Adipocyte (in vitro differentiated cells): ENCODE data around the gene CLMN.
"Not testable (repeated sequence)": the region's sequence is repeated elsewhere in the genome, so short reads cannot be mapped to it uniquely, and the experiment has no call there.

ENCODE experiments used
- DNase-seq: peaks from one replicate; pipeline ENCODE4 v3.0.0-alpha.2; 2015; ENCODE audit warnings: low read depth
- H3K27me3 ChIP-seq: replicated peaks from 2 replicates; pipeline ENCODE4 v1.7.0; 2013; ENCODE audit warnings: mild to moderate bottlenecking, low read length, moderate library complexity; ENCODE audit not compliant: control insufficient read depth, insufficient read depth
- H3K36me3 ChIP-seq: 2 replicates; pipeline ENCODE4 v1.7.0; 2013; ENCODE audit warnings: low read length, mild to moderate bottlenecking, moderate library complexity; ENCODE audit not compliant: control insufficient read depth, insufficient read depth, severe bottlenecking
- H3K4me1 ChIP-seq: 2 replicates; pipeline ENCODE4 v1.7.0; 2013; ENCODE audit warnings: mild to moderate bottlenecking, low read length, moderate library complexity; ENCODE audit not compliant: control insufficient read depth, insufficient read depth
- H3K4me3 ChIP-seq: 2 replicates; pipeline ENCODE4 v1.7.0; 2013; ENCODE audit warnings: mild to moderate bottlenecking, low read length, moderate library complexity
- H3K9ac ChIP-seq: 2 replicates; pipeline ENCODE4 v1.7.0; 2013; ENCODE audit warnings: mild to moderate bottlenecking, low read length, moderate library complexity
- H3K9me3 ChIP-seq: 2 replicates; pipeline ENCODE4 v1.7.0; 2013; ENCODE audit warnings: mild to moderate bottlenecking, low read length, moderate library complexity; ENCODE audit not compliant: control insufficient read depth

Gene CLMN

DNA sequence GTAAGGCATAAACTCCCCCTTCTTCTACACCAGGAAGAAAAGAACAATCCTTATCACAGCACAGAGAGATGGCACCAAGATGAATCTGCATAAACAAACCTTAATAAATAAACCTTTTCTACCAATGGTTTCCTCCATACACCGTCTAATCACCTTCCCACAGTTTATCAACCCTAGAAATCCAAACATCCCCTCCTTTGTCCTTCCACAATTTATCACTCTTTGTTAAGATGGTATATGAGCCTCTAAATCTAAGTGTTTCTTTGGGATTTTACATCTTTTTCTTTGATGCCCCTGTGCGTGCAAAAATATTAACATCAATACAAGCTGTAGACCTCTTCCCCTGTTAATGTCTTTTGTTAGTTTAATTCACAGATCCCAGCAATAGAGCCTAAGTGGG, 174.9 kb downstream of the CLMN start:
- no peaks in the 10 kb centered on the region for H3K9me3 ChIP-seq
- no peaks in the 10 kb centered on the region for H3K36me3 ChIP-seq
- peaks cover 48% of the 10 kb centered on the region for H3K4me1 ChIP-seq
- no peak overlapping the region for H3K9ac ChIP-seq
- DNase-seq: no peak
- no peaks in the 10 kb centered on the region for H3K27me3 ChIP-seq
- no peak overlapping the region for H3K4me3 ChIP-seq

DNA sequence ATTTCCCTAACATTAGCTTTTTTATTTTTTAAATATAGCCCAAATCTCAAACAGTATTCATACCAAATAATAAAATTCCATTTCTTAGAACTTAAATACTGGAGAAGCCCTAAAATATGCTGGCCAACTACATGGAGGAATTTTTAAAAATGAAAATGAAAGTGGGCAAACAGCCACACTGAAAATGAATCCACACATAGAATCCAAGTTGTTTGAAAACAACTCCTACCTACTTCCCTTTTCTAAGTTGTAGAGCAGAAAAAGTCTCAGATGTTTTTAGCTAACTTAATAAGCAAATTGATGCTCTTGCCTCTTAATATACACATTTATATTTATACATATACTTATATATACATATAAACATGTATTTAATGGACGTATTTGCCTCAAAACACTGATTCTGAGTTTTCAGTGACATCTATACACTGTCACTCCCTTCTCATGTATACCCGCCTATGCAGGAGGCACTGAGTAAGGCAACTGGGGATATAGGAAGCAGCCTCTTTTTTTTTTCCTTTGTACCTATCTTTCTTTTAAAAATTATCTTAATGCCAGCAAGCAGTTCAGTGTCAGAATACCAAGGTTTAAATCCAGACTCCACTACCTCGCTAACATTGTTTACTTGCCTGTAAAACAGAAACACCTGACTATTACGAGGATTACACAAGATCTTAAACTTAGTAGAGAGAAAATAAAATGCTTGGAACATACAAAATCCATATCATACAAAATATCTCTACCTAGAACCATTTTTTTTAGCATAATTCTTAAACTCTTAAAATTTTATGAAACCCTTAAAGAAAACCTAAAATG, 175.7 kb downstream of the CLMN start:
- Histone ChIP-seq H3K9ac (peak overlapping the region; percentile 41), H3K36me3 (no peaks in the 10 kb centered on the region), H3K4me3 (peak overlapping the region; percentile 68), H3K4me1 (peaks cover 54% of the 10 kb centered on the region), H3K27me3 (no peaks in the 10 kb centered on the region), H3K9me3 (no peaks in the 10 kb centered on the region)
- DNase-seq: peak; percentile 63

DNA sequence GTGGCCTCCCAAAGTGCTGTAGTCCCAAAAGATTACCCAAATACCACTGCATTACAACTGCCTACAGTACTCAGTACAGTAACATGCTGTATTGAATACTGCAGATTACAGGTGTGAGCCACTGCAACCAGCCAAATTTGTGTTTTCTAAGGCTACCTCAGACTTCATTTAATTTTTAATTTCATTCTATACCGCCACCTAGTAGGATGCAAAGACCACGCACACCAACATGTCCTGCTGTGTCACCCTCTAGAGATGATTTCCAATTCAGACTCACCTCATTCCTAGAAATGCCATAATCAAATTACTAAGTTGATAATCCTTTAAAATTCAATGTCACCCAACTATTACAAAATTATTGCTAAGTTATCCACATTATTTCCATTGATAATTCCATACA, 177.5 kb downstream of the CLMN start:
- no peaks in the 10 kb centered on the region for H3K27me3 ChIP-seq
- peaks cover 54% of the 10 kb centered on the region for H3K4me1 ChIP-seq
- H3K9ac ChIP-seq: no peak overlapping the region
- no peaks in the 10 kb centered on the region for H3K9me3 ChIP-seq
- H3K36me3 ChIP-seq: no peaks in the 10 kb centered on the region
- DNase-seq: no peak
- H3K4me3 ChIP-seq: no peak overlapping the region

DNA sequence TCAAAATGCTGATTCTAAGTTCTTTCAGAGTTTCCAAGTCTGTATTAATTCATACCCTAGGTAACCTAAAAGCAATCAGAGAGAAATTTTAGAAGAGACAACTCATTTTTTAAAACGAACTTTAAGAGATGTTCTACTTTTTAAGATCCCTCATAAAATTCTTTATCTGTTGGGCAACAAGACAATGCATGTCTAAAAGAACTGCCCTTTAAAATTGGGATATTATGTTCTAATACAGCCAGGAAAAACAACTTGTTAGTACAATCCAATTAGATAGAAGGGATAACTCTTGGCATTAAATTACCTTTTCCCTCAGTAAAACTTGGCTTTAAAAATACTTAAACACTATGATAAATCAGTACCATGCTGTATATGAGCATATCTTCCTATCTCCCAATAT, 178.0 kb downstream of the CLMN start:
- peaks cover 54% of the 10 kb centered on the region for H3K4me1 ChIP-seq
- no peak for DNase-seq
- no peak overlapping the region for H3K9ac ChIP-seq
- H3K4me3 ChIP-seq: no peak overlapping the region
- no peaks in the 10 kb centered on the region for H3K27me3 ChIP-seq
- no peaks in the 10 kb centered on the region for H3K9me3 ChIP-seq
- no peaks in the 10 kb centered on the region for H3K36me3 ChIP-seq

DNA sequence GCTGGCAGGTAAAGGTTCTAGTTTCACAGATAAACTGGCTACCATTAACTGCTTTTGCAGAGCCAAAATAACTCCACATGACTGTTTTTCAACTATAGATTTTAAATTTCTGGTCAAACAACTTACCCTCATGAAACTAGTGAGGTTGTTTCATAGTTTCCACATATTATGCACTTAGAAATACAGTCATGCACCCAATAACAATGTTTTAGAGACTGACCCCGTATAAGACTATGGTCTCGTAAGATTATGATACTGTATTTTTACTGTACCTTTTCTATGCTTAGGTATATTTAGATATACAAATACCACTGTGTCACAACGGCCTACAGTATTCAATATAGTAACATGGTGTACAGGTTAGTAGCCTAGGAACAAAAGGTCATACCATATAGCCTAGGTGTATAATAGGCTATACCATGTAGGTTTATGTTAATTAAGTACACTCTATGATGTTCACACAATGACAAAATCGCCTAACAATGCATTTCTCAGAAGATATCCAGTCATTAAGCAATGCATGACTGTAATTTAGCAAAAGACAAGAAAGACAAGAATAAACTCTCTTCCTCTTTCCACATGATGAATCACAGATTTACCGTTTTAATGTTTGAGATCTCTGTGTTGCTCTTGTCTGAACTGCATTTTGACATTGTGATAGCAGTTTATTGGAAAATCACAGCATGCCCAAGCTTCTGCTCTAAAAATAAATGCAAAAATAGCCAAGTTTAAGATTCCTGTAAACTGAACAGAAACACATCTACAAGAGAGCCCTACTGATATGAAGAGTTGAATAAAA, 179.4 kb downstream of the CLMN start:
- peak overlapping the region; percentile 15 for H3K4me3 ChIP-seq
- no peaks in the 10 kb centered on the region for H3K36me3 ChIP-seq
- H3K9ac ChIP-seq: peak overlapping the region; percentile 35
- DNase-seq: peak; percentile 30
- peaks cover 54% of the 10 kb centered on the region for H3K4me1 ChIP-seq
- H3K9me3 ChIP-seq: no peaks in the 10 kb centered on the region
- H3K27me3 ChIP-seq: no peaks in the 10 kb centered on the region

DNA sequence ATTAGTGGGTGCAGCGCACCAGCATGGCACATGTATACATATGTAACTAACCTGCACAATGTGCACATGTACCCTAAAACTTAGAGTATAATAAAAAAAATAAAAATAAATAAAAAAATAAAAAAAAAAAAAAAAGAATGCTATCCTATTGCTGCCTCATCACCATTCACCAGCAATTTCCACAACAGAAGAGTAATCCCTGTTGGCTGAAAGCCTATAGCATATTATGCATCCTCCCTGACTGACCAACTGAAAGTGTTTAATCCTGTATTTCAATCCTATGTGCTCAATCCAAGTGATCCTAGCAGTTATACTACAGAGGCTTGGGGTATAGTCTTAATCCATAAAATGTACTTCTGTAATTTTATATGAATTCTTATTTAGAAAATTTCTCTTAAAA, 180.8 kb downstream of the CLMN start:
- no peaks in the 10 kb centered on the region for H3K9me3 ChIP-seq
- H3K4me3 ChIP-seq: no peak overlapping the region
- H3K9ac ChIP-seq: no peak overlapping the region
- no peaks in the 10 kb centered on the region for H3K27me3 ChIP-seq
- no peaks in the 10 kb centered on the region for H3K36me3 ChIP-seq
- H3K4me1 ChIP-seq: peaks cover 65% of the 10 kb centered on the region
- DNase-seq: no peak

DNA sequence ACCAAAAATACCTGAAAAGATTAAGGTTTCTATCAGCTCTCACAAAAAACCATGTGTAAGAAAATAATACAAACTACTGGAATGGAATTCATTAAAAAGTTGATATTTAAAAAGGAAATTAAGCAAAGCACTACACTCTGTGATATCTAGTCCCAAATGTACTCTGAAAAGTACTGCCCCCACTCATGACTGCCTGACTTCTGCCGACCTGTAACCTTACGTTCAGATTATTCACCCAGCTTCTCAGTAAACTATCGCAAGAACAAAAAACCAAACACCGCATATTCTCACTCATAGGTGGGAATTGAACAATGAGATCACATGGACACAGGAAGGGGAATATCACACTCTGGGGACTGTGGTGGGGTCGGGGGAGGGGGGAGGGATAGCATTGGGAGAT, 181.3 kb downstream of the CLMN start:
- H3K27me3 ChIP-seq: not testable (repeated sequence)

DNA sequence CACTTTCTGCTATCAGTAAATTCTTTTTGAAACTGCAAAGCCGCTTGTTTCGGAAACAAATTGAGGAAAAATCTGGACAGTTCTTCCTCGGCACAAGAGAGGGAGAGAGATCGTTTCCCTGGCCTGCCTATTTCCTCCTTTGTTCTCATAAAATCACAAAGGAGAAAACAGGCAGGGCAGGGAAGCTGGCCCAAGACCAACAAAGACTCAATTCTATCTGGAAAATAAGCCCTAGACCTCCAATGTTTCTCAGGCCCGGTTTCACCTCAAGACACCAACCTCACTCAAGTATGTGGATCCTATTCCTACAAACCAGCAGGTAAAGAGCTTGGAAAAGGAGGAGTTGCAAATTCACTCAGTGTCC, 181.9 kb downstream of the CLMN start:
- no peaks in the 10 kb centered on the region for H3K9me3 ChIP-seq
- H3K4me3 ChIP-seq: no peak overlapping the region
- peaks cover 5% of the 10 kb centered on the region for H3K36me3 ChIP-seq
- no peaks in the 10 kb centered on the region for H3K27me3 ChIP-seq
- no peak for DNase-seq
- peaks cover 68% of the 10 kb centered on the region for H3K4me1 ChIP-seq
- H3K9ac ChIP-seq: no peak overlapping the region

More for the DNA sequence above, 181.3 kb downstream of the CLMN start:
- H3K4me1 ChIP-seq: peaks cover 68% of the 10 kb centered on the region
- DNase-seq, H3K36me3 ChIP-seq, H3K9ac ChIP-seq, H3K9me3 ChIP-seq, H3K4me3 ChIP-seq: not testable (repeated sequence)

DNA sequence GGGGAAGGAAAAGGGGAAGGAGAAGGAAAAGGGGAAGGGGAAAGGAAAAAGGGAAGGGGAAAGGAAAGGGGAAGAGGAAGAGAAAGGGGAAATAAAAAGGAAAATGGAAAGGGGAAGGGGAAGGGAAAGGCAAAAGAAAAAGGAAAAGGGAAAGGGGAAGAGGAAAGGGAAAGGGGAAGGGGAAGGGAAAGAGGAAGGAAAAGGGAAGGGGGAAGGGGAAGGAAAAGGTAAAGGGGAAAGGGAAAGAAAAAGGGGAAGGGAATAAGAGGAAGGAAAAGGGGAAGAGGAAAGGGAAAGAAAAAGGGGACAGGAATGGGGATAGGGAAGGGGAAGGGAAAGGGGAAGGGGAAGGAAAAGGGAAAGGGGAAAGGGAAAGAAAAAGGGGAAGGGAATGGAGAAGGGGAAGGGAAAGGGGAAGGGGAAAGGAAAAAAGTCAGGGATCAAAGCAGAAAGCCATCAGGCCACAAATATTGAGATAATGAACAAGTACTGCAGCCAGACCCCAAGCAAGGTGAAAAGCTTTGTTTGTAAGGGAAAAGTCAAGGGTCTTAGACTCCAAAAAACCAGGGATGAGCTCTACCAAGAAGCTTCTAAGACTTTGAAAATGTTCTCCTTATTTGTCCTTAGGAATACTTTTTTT, 182.4 kb downstream of the CLMN start:
- Histone ChIP-seq H3K4me3 (no peak overlapping the region), H3K36me3 (peaks cover 10% of the 10 kb centered on the region), H3K27me3 (no peaks in the 10 kb centered on the region), H3K4me1 (peaks cover 65% of the 10 kb centered on the region), H3K9me3 (no peaks in the 10 kb centered on the region), H3K9ac (no peak overlapping the region)
- DNase-seq: no peak

DNA sequence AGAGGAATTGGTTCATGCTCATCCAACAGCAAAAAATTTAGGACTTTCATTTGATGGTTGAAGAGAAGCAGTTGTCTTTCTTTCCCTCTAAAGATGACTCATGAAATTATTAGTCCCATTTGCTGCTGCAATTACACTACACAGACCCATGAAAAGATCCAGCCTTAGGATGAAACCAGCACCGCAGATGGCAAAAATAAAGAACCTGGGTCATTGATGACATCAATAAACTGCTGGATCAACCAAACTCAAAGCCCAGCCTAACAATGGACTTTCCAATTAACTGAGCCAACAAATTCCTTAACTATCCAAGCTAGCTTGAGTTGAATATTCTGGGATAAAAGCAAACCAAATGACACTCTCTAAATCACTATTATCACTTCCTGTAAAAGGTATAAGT, 183.1 kb downstream of the CLMN start:
- H3K4me1 ChIP-seq: peaks cover 58% of the 10 kb centered on the region
- no peak for DNase-seq
- H3K27me3 ChIP-seq: no peaks in the 10 kb centered on the region
- no peaks in the 10 kb centered on the region for H3K9me3 ChIP-seq
- no peak overlapping the region for H3K4me3 ChIP-seq
- H3K36me3 ChIP-seq: peaks cover 16% of the 10 kb centered on the region
- no peak overlapping the region for H3K9ac ChIP-seq

DNA sequence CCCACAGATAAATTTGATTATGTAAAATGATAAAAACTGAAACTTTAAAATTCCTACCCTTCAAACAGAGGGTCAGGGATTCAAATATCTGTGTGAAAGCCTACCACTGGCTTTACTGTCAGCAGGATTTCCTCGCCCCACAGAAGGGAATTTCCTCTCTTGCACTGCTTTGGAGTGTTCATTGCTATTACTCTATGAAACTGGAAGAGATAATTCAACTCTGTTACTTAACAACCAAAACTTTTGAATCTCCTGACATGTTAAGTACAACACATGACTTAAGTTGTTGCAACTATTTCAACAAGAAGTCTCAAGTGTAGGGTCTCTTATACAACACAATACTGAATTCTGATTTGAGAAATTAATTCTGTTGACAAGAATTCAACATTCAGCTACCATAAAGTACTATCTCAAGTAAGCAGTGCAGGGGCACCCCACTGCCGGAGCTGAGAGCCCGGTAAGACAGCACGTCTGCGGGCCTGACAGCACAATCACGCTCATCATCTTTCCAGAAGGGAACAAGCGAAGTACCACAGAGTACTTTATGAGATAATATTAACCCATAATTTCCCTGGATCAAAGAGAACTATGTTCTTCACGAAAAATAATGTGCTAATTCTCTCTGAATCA, 185.3 kb downstream of the CLMN start:
- Histone ChIP-seq H3K4me1 (peaks cover 36% of the 10 kb centered on the region), H3K27me3 (no peaks in the 10 kb centered on the region), H3K9ac (peak overlapping the region; percentile 33), H3K36me3 (peaks cover 35% of the 10 kb centered on the region), H3K4me3 (no peak overlapping the region), H3K9me3 (no peaks in the 10 kb centered on the region)
- peak; percentile 47 for DNase-seq
